Thyroid gland (tissue), 4 donors: ENCODE measurements around the gene TEX51. TPM values are rescaled to one million over a fixed set of nuclear protein-coding genes. Genes with fewer than 3 reads are reported as not detected.

Experiments used
- DNase-seq, 2 donors: peaks; one replicate each; pipeline ENCODE4 v3.0.0-alpha.2; 2019
- H3K27ac ChIP-seq, 3 donors: fragments of 200-600 bp; sonication (generic); 1 replicate in 2 of 3; 2 replicates in 1 of 3; pipeline ENCODE4 v1.5.1; 2016 to 2019; ENCODE audit warnings: mild to moderate bottlenecking in 1 of 3, moderate library complexity in 1 of 3
- H3K27me3 ChIP-seq: fragments of 200-600 bp; sonication (generic); one replicate; pipeline ENCODE4 v1.5.1; 2019
- H3K36me3 ChIP-seq, 2 donors: fragments of 200-600 bp; sonication (generic); one replicate each; pipeline ENCODE4 v1.5.1; 2016 to 2019
- H3K4me1 ChIP-seq, 2 donors: fragments of 200-600 bp; sonication (generic); one replicate each; pipeline ENCODE4 v1.5.1; 2017 to 2019
- H3K4me3 ChIP-seq, 3 donors: fragments of 200-600 bp; sonication (generic); replicated peaks in 1 of 3; 1 replicate in 2 of 3; 2 replicates in 1 of 3; pipeline ENCODE4 v1.5.1; 2016; ENCODE audit warnings: mild to moderate bottlenecking in 1 of 3
- H3K9me3 ChIP-seq: fragments of 200-600 bp; sonication (generic); one replicate; pipeline ENCODE4 v1.5.1; 2017
- CTCF ChIP-seq, 6 experiments: fragments of 200-600 bp in 3 of 6; fragments of 450-650 bp in 3 of 6; sonication (generic) in 3 of 6; IDR thresholded peaks; one replicate each; pipeline ENCODE4 v1.5.1; 2016 to 2019; ENCODE audit warnings: antibody characterized with exemption in 6 of 6, mild to moderate bottlenecking in 2 of 6, inconsistent platforms in 1 of 6, moderate library complexity in 1 of 6
- POLR2A ChIP-seq, 2 donors: fragments of 450-650 bp; IDR thresholded peaks; one replicate each; pipeline ENCODE4 v1.6.1; 2017; ENCODE audit warnings: antibody characterized with exemption in 2 of 2, mild to moderate bottlenecking in 2 of 2, moderate library complexity in 1 of 2
- WGBS, 2 donors: methylation state at CpG; one replicate each; pipeline ENCODE4 v1.1.5; 2017; 5-methylcytosine and 5-hydroxymethylcytosine counted together
- intact Hi-C: fragments of 100-400 bp; cut with DNase I; formaldehyde crosslinking; loops from one replicate; pipeline ENCODE4 v1.15.1; 2023
- total RNA-seq, 4 donors: library from RNA; depleted of rRNA; stranded (reverse); fragments of >200 nt; gene quantifications; one replicate each; pipeline ENCODE4 v1.2.3, GENCODE V29; 2016

TEX51 gene
- total RNA-seq, 4 donors from 2014 or later, result not detected

DNA sequence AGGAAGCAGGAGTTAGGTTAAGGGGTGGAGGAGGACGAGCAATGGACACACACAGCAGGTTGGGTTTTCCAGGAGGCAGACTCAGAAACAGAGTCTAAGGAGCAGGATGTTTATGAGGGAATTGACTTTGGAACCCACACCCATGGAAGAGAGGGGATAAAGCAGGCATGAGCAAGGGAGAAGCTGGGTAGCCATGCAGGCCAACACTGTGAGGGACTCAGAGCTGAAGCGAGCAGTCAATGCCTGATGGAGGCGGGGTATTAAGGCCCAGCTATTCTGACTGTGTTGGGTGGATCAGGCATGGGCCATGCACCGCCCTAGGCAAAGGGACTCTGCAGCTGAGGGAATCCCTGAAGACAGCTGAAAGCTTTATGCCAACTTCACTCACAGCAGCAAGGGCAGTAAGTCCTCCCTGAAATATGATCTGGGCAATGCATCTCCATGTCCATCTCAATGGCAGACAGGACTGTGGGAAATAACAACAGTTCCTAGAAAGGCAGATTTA is 37.6 kb downstream of the TEX51 start:
- no peak for DNase-seq
- Histone ChIP-seq H3K27me3 (no peaks in the 10 kb centered on the region), H3K4me1 (no peaks in the 10 kb centered on the region), H3K36me3 (no peaks in the 10 kb centered on the region), H3K9me3 (no peaks in the 10 kb centered on the region), H3K4me3 (no peak overlapping the region), H3K27ac (no peak overlapping the region)
- WGBS, 2 donors, result 90 to 92% methylated on average over 4 of the region's 4 CpGs
- no peak for TF ChIP-seq POLR2A (IDR thresholded peaks at IDR 0.05)
- no peak for TF ChIP-seq CTCF (IDR thresholded peaks at IDR 0.05)
- intact Hi-C loops, result no loop called here

DNA sequence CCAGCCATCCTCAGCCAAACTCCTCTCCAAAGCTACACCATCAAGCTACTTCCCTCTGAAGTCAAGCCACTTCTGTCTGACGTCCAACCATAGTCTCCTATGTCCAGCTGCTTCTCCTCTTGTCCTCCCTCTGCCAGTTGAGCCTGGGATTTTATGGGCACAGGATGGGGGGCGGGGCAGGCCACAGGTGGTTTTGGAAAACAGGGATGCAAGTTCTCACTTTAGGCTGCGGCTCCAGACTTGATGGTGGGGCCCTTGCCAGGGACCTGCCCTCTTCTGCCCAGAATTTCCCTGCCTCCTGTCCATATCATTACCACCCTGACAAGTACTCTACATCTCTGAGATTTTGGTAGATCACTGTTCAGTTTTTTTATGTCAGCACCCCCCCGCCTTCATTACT is 41.6 kb downstream of the TEX51 start:
- no peaks in the 10 kb centered on the region for H3K9me3 ChIP-seq
- no peak overlapping the region for H3K4me3 ChIP-seq
- H3K4me1 ChIP-seq, result no peaks in the 10 kb centered on the region
- no peak overlapping the region for H3K27ac ChIP-seq
- H3K36me3 ChIP-seq, result no peaks in the 10 kb centered on the region
- intact Hi-C loops, result no loop called here
- no peak for DNase-seq
- no peaks in the 10 kb centered on the region for H3K27me3 ChIP-seq
- TF ChIP-seq POLR2A (IDR thresholded peaks at IDR 0.05) (no peak), CTCF (IDR thresholded peaks at IDR 0.05) (no peak)
- WGBS, 2 donors, result 95 to 96% methylated on average over 4 of the region's 4 CpGs

DNA sequence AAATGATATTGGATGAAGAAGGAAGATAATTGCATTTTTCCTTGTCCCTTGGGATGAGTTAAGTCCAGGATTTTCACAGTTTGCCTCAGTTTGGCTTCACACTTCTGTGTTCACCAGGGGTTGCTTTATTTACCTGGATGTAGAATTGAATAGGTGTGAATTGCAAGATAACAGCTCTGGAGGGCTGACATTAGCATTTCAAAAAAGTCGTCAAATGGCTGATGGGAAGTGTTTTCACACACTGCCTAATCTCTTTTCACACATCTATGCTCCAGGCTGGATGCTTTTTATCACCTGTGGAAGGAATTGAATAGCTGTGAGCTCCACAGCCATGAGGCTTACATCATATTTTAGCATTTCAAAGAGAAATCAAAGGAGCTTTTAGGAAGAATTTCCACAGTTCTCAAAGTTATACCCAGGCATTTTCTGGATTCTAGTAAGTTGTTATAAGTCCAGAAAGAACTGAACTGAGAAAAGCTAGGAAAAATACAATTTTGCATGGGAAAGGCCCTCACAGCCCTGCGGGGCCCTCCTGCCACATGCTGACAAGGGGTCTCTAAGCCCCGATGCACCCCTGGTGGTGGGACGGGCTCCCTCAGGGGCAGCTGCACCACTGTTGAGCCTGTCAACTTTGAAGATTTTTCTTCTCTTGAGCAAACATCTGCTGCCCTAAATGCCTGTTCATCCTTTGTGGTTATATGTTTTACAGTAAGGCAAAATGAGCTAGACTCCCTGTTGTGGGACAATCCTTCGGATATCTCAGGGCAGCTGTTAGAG is 43.9 kb downstream of the TEX51 start:
- H3K9me3 ChIP-seq, result no peaks in the 10 kb centered on the region
- H3K27me3 ChIP-seq, result no peaks in the 10 kb centered on the region
- intact Hi-C loops, result no loop called here
- no peaks in the 10 kb centered on the region for H3K36me3 ChIP-seq
- 59 to 62% methylated on average over 5 of the region's 5 CpGs for WGBS, 2 donors
- TF ChIP-seq POLR2A (IDR thresholded peaks at IDR 0.05), result no peak
- no peak for TF ChIP-seq CTCF (IDR thresholded peaks at IDR 0.05)
- no peak overlapping the region for H3K4me3 ChIP-seq
- no peak overlapping the region for H3K27ac ChIP-seq
- DNase-seq, result no peak
- H3K4me1 ChIP-seq, result no peaks in the 10 kb centered on the region

DNA sequence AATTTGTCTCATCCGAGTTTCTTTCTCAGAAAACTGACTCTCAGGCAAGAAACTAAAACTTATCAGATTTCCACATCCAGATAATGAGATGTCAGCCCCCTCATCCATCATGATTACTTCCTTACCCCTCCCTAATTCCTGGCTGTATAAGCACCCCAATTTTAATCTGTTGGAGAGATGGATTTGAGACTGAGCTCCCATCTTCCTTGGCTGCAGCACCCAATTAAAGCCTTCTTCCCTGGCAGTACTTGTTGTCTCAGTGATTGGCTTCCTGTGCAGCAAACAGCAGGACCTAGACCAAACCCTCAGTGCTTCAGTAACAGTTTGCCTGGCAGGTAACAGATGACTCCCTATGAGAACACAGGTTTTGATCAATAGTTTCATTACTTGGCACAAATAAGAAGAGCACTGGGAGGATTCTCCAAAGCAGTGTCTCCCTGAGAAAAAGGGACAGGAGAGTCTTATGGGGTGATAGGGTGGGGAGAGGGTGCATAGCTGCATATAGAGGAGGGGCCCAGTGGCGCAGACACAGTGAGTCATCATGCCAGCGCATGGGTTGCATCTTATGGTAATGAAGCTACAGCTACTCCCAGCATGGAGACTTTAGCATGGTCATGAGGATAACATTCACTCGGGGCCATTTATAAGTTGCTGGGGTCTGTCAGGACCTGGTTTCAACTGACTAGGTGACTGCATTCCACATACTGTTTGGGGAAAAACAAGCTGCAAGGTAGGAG is 45.1 kb downstream of the TEX51 start:
- H3K27me3 ChIP-seq, result no peaks in the 10 kb centered on the region
- no peaks in the 10 kb centered on the region for H3K4me1 ChIP-seq
- no peak overlapping the region for H3K27ac ChIP-seq
- H3K9me3 ChIP-seq, result no peaks in the 10 kb centered on the region
- intact Hi-C loops, result no loop called here
- no peaks in the 10 kb centered on the region for H3K36me3 ChIP-seq
- no peak for TF ChIP-seq CTCF (IDR thresholded peaks at IDR 0.05)
- TF ChIP-seq POLR2A (IDR thresholded peaks at IDR 0.05), result no peak
- H3K4me3 ChIP-seq, result no peak overlapping the region
- WGBS, 2 donors, result 91% methylated on average over 4 of the region's 4 CpGs
- DNase-seq, result no peak

DNA sequence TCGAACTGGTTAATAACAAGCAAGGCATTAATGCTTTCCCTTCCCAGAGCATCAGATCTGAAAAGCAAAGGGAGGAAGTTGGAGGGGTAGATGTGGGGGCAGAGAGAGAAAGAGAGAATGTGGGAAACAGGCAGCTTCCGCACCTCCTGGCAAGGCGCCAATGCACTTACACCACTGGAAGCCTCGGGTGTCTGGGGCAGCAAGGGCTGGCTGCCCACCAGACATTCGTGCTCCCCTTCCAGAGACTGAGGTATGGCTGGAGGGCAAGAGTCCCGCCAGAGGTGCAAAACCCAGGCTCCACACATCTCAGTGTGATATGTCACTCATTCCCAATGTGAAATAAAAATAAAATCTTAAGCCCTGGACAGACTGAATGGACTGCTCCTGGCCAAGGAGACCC is 46.4 kb downstream of the TEX51 start:
- no peaks in the 10 kb centered on the region for H3K4me1 ChIP-seq
- DNase-seq, result peak; percentile 17 to 20
- no peak for TF ChIP-seq POLR2A (IDR thresholded peaks at IDR 0.05)
- TF ChIP-seq CTCF (IDR thresholded peaks at IDR 0.05), result no peak
- no peak overlapping the region for H3K4me3 ChIP-seq
- 28 to 36% methylated on average over 6 of the region's 6 CpGs for WGBS, 2 donors
- no peaks in the 10 kb centered on the region for H3K9me3 ChIP-seq
- intact Hi-C loops, result no loop called here
- no peaks in the 10 kb centered on the region for H3K36me3 ChIP-seq
- H3K27me3 ChIP-seq, result no peaks in the 10 kb centered on the region
- H3K27ac ChIP-seq, result no peak overlapping the region
